Endothelial cell of umbilical vein (primary cell): ENCODE measurements around the gene BCOR. TPM values are rescaled to one million over a fixed set of nuclear protein-coding genes. Genes with fewer than 3 reads are reported as not detected.

Source experiments
- BruUV-seq: library from RNA; stranded (reverse); fragments of 400-500 nt; replicated peaks from 2 replicates; lab custom pipeline; 2021; lab: Mats Ljungman, UMichigan
- CTCF ChIA-PET: fragments of 300-600, 350-600 bp; sonication (Branson Sonifier 250); formaldehyde crosslinking; loops from one replicate; lab custom pipeline; 2021; ENCODE audit warnings: antibody characterized with exemption, inconsistent platforms; lab: Charles Lee
- POLR2A ChIA-PET: fragments of 300-600, 350-600 bp; sonication (Branson Sonifier 250); formaldehyde crosslinking; loops from one replicate; lab custom pipeline; 2021; ENCODE audit warnings: antibody characterized with exemption, inconsistent platforms; lab: Charles Lee
- DNase-seq: peaks from one replicate; pipeline ENCODE4 v3.0.0-alpha.2; 2011; ENCODE audit warnings: low read depth, low spot score
- FAIRE-seq: peaks from 2 replicates; lab custom pipeline; 2011; peaks lifted over from hg19 to GRCh38; lab: Jason Lieb, UNC
- H2AFZ ChIP-seq: 2 replicates; pipeline ENCODE4 v1.6.0; 2012; ENCODE audit warnings: low read depth, low read length, control low read depth, inconsistent platforms
- H3K27ac ChIP-seq: 2 replicates; pipeline ENCODE4 v1.5.1; 2011; ENCODE audit warnings: low read depth, mild to moderate bottlenecking, control low read depth, low read length, moderate library complexity; ENCODE audit not compliant: insufficient read depth
- H3K27me3 ChIP-seq, 2 experiments: 2 replicates each; pipeline versions ENCODE4 v1.6.0 to v1.6.1; 2011; ENCODE audit warnings: low read length in 2 of 2, mixed read lengths in 1 of 2; ENCODE audit not compliant: control insufficient read depth in 2 of 2, insufficient read depth in 2 of 2
- H3K36me3 ChIP-seq, 2 experiments: 2 replicates in 1 of 2; 3 replicates in 1 of 2; pipeline ENCODE4 v1.5.1; 2011; ENCODE audit warnings: low read length in 2 of 2, mild to moderate bottlenecking in 1 of 2, moderate library complexity in 1 of 2; ENCODE audit not compliant: control insufficient read depth in 2 of 2, insufficient read depth in 2 of 2; ENCODE audit errors: extremely low read depth in 1 of 2
- H3K4me1 ChIP-seq: 3 replicates; pipeline ENCODE4 v1.5.1; 2011; ENCODE audit warnings: mild to moderate bottlenecking, low read length; ENCODE audit not compliant: control insufficient read depth, insufficient read depth; ENCODE audit errors: extremely low read depth
- H3K4me2 ChIP-seq: 2 replicates; pipeline ENCODE4 v1.6.1; 2011; ENCODE audit warnings: low read length, control low read depth, mixed read lengths; ENCODE audit not compliant: insufficient read depth
- H3K4me3 ChIP-seq, 3 experiments: fragments of 200-600 bp in 1 of 3; sonication (generic), shearing (Covaris generic) in 1 of 3; replicated peaks in 1 of 3; 2 replicates each; pipeline ENCODE4 v1.5.1; 2011 to 2016; ENCODE audit warnings: control low read depth in 3 of 3, low read length in 3 of 3, mild to moderate bottlenecking in 2 of 3, inconsistent platforms in 1 of 3, low read depth in 1 of 3, moderate library complexity in 1 of 3; ENCODE audit not compliant: insufficient read depth in 1 of 3
- H3K79me2 ChIP-seq: 2 replicates; pipeline ENCODE4 v1.6.0; 2012; ENCODE audit warnings: low read length, inconsistent platforms; ENCODE audit not compliant: control insufficient read depth, insufficient read depth
- H3K9ac ChIP-seq: replicated peaks from 2 replicates; pipeline ENCODE3; 2011; ENCODE audit warnings: low read length, control low read depth; ENCODE audit not compliant: insufficient read depth; ENCODE audit errors: extremely low read depth
- H3K9me1 ChIP-seq: replicated peaks from 3 replicates; pipeline ENCODE4 v1.6.0; 2011; ENCODE audit warnings: mild to moderate bottlenecking, low read length; ENCODE audit not compliant: control insufficient read depth, insufficient read depth; ENCODE audit errors: extremely low read depth
- H3K9me3 ChIP-seq: replicated peaks from 2 replicates; pipeline ENCODE4 v1.5.1; 2012; ENCODE audit warnings: low read length, inconsistent platforms; ENCODE audit not compliant: control insufficient read depth, insufficient read depth
- H4K20me1 ChIP-seq: replicated peaks from 2 replicates; pipeline ENCODE3; 2011; ENCODE audit warnings: mild to moderate bottlenecking, low read length; ENCODE audit not compliant: control insufficient read depth, insufficient read depth; ENCODE audit errors: extremely low read depth
- EZH2 ChIP-seq: IDR thresholded peaks from 2 replicates; pipeline ENCODE4 v1.6.1; 2012; ENCODE audit warnings: borderline replicate concordance, low read depth, mild to moderate bottlenecking, moderate library complexity, low read length, inconsistent platforms; ENCODE audit not compliant: severe bottlenecking
- FOS ChIP-seq: IDR thresholded peaks from 2 replicates; pipeline ENCODE4 v1.6.1; 2011; ENCODE audit warnings: mild to moderate bottlenecking, low read length, moderate library complexity, borderline replicate concordance; ENCODE audit not compliant: insufficient read depth
- GATA2 ChIP-seq: IDR thresholded peaks from 2 replicates; pipeline ENCODE4 v1.7.0; 2011; ENCODE audit warnings: low read depth, mild to moderate bottlenecking, moderate library complexity, mixed read lengths, low read length; ENCODE audit not compliant: insufficient read length, insufficient read depth
- JUN ChIP-seq: IDR thresholded peaks from 2 replicates; pipeline ENCODE4 v1.6.1; 2011; ENCODE audit warnings: borderline replicate concordance, low read depth; ENCODE audit not compliant: insufficient read length, insufficient read depth
- MYC ChIP-seq: IDR thresholded peaks from one replicate; pipeline ENCODE4 v1.6.1; 2011; ENCODE audit warnings: mild to moderate bottlenecking, low read depth, low read length
- POLR2A ChIP-seq: IDR thresholded peaks from 2 replicates; pipeline ENCODE4 v1.6.1; 2012; ENCODE audit warnings: low read depth, mild to moderate bottlenecking, control low read depth, low read length
- POLR2AphosphoS5 ChIP-seq: IDR thresholded peaks from 2 replicates; pipeline ENCODE4 v1.6.1; 2012; ENCODE audit warnings: low read depth, mild to moderate bottlenecking, control low read depth, low read length, moderate library complexity; ENCODE audit not compliant: insufficient read depth
- dilution Hi-C: fragments of 300-500 bp; cut with MboI; formaldehyde crosslinking; loops from one replicate; pipeline ENCODE4 v1.15.0; 2019; ENCODE audit warnings: low sequenced_read_pairs; ENCODE audit not compliant: extremely low pct_ligation_motif_present
- intact Hi-C: fragments of 100-400 bp; cut with micrococcal nuclease; formaldehyde crosslinking; loops from one replicate; pipeline ENCODE4 v1.10.0; 2022
- polyA plus RNA-seq, 4 experiments: library from polyadenylated mRNA; depleted of rRNA in 3 of 4; stranded (reverse) in 3 of 4; unstranded in 1 of 4; fragments of >200 nt; gene quantifications; 2 replicates each; pipeline versions ENCODE4 v1.2.1 to v1.2.3, GENCODE V29; 2011 to 2012; ENCODE audit warnings: missing spikeins in 1 of 4
- total RNA-seq: library from RNA; stranded (reverse); gene quantifications from 2 replicates; pipeline ENCODE4 v1.2.3, GENCODE V29; 2021
- TF ChIP-seq, protein P1 (sequence below): IDR thresholded peaks from 2 replicates; pipeline ENCODE4 v1.6.1; 2011; ENCODE audit not compliant: insufficient read depth, insufficient read length
- TF ChIP-seq, protein P2 (sequence below), 2 donors: IDR thresholded peaks; 1 replicate in 1 of 2; 2 replicates in 1 of 2; pipeline ENCODE4 v1.5.1; 2011; ENCODE audit warnings: low read length in 2 of 2, mild to moderate bottlenecking in 2 of 2, moderate library complexity in 2 of 2, control low read depth in 1 of 2, inconsistent platforms in 1 of 2, low read depth in 1 of 2; ENCODE audit not compliant: insufficient read depth in 1 of 2; ENCODE audit errors: extremely low read depth in 1 of 2

BCOR gene
- total and polyA plus RNA-seq, 2 donors (not counting 3 experiments of a cell fraction or from before 2014, with no cell fraction given): 10.1 to 24.2 TPM

DNA sequence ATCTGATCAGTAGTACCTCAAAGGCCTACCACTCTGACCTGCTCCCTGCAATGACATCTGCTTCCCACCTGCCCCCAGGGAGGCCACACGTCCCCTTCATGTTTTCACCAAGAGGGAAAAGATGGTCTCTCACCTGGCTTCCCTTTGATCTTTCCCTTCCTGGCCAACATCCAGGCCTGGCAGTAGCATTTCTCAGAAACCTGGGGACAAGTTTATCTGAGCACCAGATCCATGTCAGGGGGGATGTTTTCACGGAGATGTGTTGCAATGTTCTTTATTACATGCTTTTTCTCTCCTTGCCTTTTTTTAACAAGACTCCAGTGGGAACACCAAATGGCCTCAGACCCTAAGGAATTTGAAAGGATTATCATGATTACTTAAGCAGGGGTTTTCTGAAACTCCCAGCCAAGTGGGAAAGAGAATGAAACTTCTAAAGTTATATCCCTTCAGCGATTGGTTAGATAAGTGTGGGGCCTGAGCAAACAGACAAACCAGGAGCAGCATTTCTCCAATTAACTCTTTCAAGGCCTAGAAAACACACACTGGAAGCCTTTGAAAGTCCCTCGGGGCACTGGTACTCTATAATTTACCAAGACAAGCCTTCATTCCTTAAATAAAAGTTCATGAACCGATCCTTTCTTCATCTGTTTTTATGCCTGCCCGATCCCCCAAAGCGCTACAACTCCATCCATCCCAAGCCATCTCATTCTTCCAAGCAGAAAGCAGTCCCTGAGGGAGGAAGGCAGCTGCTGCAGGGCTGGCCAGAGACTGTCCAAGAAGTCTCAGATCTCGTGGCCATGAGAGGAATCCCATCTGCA, 94.1 kb downstream of the BCOR start:
- H3K36me3 ChIP-seq: no peaks in the 10 kb centered on the region
- dilution Hi-C loops: no loop called here
- H3K4me2 ChIP-seq: no peak overlapping the region
- no peaks in the 10 kb centered on the region for H3K9me3 ChIP-seq
- H2AFZ ChIP-seq: no peak overlapping the region
- BruUV-seq: no TSS peak
- FAIRE-seq (no peak), DNase-seq (no peak)
- no peak overlapping the region for H3K9ac ChIP-seq
- ChIA-PET POLR2A (no interaction called here), CTCF (no interaction called here)
- intact Hi-C loops: no loop called here
- no peaks in the 10 kb centered on the region for H3K9me1 ChIP-seq
- TF ChIP-seq EZH2 (no peak), FOS (no peak), POLR2AphosphoS5 (no peak), GATA2 (no peak), JUN (no peak), POLR2A (no peak), MYC (no peak)
- TF ChIP-seq, protein P1, sequence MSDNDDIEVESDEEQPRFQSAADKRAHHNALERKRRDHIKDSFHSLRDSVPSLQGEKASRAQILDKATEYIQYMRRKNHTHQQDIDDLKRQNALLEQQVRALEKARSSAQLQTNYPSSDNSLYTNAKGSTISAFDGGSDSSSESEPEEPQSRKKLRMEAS: no peak
- TF ChIP-seq, protein P2, sequence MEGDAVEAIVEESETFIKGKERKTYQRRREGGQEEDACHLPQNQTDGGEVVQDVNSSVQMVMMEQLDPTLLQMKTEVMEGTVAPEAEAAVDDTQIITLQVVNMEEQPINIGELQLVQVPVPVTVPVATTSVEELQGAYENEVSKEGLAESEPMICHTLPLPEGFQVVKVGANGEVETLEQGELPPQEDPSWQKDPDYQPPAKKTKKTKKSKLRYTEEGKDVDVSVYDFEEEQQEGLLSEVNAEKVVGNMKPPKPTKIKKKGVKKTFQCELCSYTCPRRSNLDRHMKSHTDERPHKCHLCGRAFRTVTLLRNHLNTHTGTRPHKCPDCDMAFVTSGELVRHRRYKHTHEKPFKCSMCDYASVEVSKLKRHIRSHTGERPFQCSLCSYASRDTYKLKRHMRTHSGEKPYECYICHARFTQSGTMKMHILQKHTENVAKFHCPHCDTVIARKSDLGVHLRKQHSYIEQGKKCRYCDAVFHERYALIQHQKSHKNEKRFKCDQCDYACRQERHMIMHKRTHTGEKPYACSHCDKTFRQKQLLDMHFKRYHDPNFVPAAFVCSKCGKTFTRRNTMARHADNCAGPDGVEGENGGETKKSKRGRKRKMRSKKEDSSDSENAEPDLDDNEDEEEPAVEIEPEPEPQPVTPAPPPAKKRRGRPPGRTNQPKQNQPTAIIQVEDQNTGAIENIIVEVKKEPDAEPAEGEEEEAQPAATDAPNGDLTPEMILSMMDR (IDR thresholded peaks at IDR 0.05; ENCODE audit: extremely low read depth in 1 of 2, insufficient read depth in 1 of 2, low read depth in 1 of 2, low read length in 2 of 2): no peak
- no peaks in the 10 kb centered on the region for H3K79me2 ChIP-seq
- H4K20me1 ChIP-seq: no peaks in the 10 kb centered on the region
- H3K27me3 ChIP-seq: no peaks in the 10 kb centered on the region
- H3K4me3 ChIP-seq: no peak overlapping the region
- no peaks in the 10 kb centered on the region for H3K4me1 ChIP-seq
- H3K27ac ChIP-seq: no peak overlapping the region
